HG02678 (cell line): Measurements from ENCODE around the gene LTBP4.

Source experiments
- ATAC-seq: cut with Tn5 transposase; IDR thresholded peaks from one replicate; pipeline ENCODE4 v1.9.1; 2021; ENCODE audit warnings: mild to moderate bottlenecking, moderate library complexity; ENCODE audit not compliant: unreplicated experiment

Gene LTBP4

DNA sequence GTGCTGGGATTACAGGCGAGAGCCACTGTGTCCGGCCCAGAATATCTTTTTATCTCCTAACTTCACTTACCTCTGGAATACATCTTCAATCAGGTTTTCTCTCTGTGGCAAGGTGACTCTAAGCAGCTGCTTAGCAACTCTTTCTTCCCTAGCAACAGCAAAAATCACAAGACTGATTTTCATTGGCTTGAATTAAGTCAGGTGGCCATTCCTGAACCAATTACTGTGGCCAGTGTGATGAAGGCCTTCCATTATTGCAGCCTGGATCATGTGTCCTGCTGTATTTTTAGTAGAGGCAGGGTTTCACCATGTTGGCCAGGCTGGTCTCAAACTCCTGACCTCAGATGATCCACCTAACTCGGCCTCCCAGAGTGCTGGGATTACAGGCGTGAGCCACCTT is 9.0 kb upstream of the LTBP4 start:
- ATAC-seq, result no peak

DNA sequence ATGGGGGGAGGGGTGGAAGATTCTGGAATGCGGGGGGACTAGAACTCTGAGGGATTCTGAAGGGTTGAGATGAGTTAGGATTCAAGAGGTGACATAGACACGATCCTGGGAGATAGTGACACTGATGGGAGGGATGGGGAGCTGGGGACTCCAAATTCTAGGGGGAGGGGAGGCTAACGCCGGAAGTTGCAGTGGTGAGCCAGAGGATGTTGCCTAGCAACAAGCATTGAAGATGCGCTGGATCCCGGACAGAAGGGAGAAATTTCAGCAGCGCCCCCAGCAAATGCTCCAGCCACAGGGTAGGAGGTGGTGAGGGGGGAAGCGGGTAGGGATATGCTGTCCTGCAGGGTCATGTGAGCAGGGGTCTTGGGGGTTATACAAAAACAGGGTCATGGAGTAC is 6.9 kb upstream of the LTBP4 start:
- no peak for ATAC-seq

DNA sequence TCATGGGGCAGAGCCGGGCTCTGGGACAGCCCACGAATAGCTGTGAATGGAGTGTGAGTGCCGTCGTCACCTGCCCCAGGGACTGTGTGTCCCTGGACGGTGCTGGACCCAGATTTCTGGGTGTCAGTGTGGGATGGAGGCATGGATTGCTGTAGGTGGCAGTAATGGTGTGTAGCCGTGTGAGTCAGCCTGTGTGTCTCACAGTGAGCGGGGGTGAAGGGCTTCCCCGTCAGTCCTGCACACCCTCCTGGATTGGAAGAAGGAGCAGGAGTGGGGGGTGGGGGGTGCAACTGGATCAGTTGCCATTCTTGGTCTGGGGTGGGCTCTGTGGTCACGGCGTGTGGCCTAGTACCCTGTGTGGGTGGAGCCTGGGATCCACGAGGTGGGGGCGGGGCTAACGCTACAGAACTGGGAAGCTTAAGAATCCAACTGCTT is 6.5 kb upstream of the LTBP4 start:
- ATAC-seq, result no peak

- no peak for ATAC-seq
Observed at GRCh38 chr19:40596608-40597328, 4.4 kb upstream of the LTBP4 start.

DNA sequence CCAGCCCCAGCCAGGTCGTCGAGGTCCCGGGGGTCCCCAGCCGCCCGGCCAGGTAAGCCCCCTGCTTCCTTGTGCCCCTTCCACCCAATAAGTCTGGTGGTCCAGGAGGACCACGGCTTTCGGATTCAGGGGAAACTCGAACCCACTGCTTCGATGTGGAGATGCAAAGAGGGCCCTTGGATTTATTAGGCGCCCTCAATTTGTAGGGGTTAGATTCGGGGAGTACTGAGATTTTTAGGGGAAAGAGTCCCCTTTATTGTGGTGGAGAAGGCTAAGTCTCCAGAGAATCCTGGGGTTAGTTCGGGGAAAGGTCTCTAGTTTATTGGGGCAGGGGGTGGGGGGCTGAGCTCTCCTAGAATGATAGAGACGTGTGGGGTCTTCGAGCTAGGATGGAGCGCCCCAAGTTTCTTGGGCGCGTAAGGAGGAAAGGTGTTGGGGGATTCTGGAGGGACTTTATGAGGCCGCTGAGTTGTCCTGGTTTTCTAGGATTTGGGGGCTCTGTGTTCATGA is 3.8 kb upstream of the LTBP4 start:
- ATAC-seq, result no peak

- ATAC-seq, result no peak
Observed at GRCh38 chr19:40598121-40598917, 2.9 kb upstream of the LTBP4 start.

DNA sequence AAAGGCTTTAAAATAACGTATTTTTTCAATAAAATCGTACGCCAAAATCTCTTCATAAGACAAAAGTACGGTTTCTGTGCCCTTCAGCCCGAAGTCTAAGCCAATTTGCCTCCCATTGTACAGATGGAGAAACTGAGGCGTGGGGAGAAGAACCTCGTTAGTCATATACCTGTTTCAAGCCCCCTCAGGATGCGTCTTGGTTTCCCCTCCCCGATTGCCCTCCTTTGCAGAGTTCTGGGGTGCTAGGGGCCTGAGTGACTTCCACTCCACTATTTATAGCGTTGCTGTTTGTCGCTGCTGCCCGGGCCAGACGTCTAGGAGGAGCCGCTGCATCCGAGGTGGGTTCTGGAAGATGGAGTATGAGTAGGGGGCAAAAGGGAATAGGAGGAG is 2.3 kb upstream of the LTBP4 start:
- ATAC-seq, result no peak

DNA sequence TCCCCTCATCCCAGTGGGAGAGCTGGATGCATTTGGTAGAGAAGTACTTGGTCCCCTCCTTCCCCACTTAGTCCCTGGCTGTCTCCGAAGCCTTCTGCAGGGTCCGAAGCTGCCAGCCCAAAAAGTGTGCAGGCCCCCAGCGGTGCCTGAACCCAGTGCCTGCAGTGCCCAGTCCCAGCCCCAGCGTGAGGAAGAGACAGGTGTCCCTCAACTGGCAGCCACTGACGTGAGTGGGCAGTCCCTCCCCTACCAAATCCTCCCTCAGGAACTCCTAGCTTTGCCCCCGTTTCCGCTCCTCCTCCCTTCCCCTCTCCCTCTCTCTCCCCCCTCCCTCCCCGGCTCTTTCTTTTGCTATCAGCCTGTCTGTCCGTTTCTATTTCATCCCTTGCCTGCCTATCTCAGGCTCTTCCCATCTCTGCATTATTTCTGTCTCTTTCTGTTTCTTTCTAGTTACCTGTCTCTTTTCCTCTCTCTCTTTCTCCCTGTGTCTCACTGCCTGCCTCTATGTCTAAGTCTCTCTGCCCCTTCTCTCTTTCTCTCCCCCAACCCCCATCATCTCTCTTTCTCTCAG is 1.8 kb upstream of the LTBP4 start:
- no peak for ATAC-seq

GRCh38 chr19:40599902-40600569 is 1.1 kb upstream of the LTBP4 start:
- no peak for ATAC-seq

GRCh38 chr19:40600570-40601133 is 517 bp upstream of the LTBP4 start:
- ATAC-seq, result no peak

GRCh38 chr19:40603071-40603388 is 1.9 kb downstream of the LTBP4 start:
- ATAC-seq, result no peak

- ATAC-seq, result peak; percentile 77
Observed at GRCh38 chr19:40603389-40604170, 2.4 kb downstream of the LTBP4 start.

DNA sequence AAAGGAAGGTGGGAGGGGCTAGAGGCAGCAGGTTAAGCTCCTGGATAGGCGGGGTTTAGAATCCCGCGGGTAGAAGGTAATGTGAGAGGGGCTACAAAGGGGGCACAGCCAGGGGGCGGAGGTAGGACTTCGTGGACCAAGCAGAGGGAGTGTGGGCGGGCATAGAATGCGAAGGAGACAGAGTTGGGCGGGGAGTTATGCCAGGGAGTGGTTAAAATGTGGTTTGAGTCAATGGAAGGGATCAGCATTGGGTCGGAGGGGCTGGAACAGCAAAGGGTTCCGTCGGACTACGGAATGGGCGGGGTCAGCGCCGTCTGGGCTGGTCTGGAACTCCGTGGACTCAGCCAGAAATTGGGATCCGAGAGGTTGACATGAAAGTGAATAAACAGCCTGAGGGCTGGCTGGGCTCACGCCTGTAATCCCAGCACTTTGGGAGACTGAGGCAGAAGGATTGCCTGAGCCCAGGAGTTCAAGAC is 3.0 kb downstream of the LTBP4 start:
- no peak for ATAC-seq

DNA sequence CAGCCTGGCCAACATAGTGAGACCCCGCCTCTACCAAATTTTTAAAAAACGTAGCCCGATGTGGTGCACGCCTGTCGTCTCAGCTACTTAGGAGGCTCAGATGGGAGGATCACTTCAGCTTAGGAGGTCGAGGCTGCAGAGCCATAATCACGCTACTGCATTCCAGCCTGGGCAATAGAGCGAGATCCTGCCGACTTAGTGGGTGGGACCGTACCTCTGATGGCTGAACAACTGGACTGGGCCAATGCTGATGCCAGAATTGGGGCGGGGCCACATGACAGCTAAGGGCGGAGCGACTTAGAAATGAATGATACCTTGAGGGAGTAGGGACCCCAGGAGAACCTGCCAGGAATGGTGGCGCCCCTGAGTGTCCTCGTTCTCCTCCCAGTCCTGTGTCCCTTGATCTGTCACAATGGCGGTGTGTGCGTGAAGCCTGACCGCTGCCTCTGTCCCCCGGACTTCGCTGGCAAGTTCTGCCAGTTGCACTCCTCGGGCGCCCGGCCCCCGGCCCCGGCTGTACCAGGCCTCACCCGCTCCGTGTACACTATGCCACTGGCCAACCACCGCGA is 3.6 kb downstream of the LTBP4 start:
- no peak for ATAC-seq

DNA sequence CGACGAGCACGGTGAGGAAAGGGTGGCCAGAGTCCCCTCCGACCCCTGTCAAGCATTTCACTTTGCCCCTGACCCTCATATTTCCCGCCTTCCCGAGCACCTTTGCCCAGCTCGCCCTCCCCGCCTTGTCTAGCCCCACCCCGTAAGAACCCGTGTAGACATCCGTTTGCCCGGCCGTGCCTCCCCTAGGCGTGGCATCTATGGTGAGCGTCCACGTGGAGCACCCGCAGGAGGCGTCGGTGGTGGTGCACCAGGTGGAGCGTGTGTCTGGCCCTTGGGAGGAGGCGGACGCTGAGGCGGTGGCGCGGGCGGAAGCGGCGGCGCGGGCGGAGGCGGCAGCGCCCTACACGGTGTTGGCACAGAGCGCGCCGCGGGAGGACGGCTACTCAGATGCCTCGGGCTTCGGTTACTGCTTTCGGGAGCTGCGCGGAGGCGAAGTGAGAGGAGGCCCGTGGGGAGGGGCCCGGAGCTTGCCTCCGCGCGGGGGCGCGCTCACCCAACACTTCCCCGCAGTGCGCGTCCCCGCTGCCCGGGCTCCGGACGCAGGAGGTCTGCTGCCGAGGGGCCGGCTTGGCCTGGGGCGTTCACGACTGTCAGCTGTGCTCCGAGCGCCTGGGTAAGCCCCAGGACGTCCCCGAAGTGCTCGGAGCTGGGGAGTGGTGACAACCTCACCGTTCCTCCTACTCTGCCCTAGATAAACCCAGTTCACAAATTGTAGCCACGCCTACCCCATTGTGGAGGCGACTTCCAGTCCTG is 4.2 kb downstream of the LTBP4 start:
- ATAC-seq, result peak; percentile 31

DNA sequence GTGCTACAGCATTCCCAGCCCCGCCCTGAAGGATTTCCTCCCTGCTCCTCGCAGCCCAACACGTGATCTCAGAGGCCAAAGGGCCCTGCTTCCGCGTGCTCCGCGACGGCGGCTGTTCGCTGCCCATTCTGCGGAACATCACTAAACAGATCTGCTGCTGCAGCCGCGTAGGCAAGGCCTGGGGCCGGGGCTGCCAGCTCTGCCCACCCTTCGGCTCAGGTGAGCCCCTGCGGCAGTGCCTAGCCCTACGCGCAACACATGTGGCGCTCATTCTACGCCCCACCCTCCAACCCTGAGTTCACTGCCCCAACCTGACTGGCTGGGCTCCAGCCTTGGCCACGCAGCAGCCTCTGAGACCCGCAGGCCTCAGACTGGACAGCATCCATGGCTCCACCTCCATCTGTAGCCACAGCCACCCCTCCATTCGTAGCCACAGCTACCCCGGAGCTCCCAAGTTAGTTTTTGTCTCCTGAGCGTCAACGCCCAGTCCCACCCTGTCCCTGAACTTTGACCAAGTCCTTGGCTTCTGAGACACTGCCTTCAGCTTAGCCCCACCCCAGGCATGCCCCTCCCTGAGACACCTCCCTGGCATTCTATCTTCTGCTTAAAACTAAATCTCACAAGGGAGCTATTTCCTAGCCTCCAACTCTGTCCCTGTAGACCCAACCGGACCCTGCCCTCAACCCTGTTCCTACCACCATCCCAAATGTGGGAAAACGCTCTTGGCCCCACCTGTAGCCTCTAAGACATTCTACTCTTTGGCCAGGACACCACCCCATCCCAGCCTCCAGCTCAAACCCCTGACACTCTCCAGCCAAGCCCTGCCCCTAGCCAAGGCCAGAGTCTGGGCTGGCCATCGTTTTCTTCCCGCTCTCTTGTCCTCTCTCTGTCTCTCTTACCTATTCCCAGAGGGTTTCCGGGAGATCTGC is 6.4 kb downstream of the LTBP4 start:
- ATAC-seq, result no peak

DNA sequence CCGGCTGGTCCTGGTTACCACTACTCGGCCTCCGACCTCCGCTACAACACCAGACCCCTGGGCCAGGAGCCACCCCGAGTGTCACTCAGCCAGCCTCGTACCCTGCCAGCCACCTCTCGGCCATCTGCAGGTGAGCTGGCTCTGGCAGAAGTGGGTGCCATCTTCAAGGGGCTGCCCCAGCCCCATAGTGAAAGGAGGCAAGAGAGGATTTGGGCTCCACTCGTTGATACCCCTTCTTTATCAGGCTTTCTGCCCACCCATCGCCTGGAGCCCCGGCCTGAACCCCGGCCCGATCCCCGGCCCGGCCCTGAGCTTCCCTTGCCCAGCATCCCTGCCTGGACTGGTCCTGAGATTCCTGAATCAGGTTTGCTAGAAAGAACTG is 7.1 kb downstream of the LTBP4 start:
- ATAC-seq, result no peak

DNA sequence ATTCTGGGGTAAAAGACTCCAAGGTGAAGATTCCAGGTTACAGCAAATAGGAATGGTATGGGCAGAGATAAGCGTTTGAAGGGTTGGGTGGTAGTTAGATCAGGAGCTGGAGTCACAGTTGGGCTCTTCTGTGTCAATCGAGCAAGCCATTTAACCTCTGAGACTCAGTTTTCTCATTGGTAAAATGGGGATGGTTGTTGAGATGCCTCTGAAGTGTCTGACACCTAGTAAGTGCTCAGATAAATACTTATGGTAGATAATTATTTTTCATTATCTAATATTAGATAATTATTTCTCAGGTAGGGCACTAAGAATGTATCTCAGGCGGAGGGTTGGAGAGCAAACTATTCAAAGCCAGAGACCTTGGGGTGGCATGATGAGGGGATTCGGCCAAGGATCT is 7.8 kb downstream of the LTBP4 start:
- no peak for ATAC-seq
